Duodenal mucosa (tissue), 2 donors: ENCODE results near the gene GRIN2D.
"Not testable (repeated sequence)": the region's sequence is repeated elsewhere in the genome, so short reads cannot be mapped to it uniquely, and the experiment has no call there.

Experiments
- H3K27ac ChIP-seq: one replicate; pipeline ENCODE4 v1.7.0; 2013; ENCODE audit warnings: low read depth, low read length
- H3K27me3 ChIP-seq, 2 donors: one replicate each; pipeline ENCODE4 v1.7.0; 2013; ENCODE audit warnings: low read length in 2 of 2, control low read depth in 1 of 2; ENCODE audit not compliant: insufficient read depth in 2 of 2, control insufficient read depth in 1 of 2
- H3K36me3 ChIP-seq, 2 donors: one replicate each; pipeline ENCODE4 v1.7.0; 2013; ENCODE audit warnings: low read length in 2 of 2, control low read depth in 1 of 2; ENCODE audit not compliant: insufficient read depth in 2 of 2, control insufficient read depth in 1 of 2
- H3K4me1 ChIP-seq, 2 donors: one replicate each; pipeline ENCODE4 v1.7.0; 2013; ENCODE audit warnings: low read length in 2 of 2, control low read depth in 1 of 2; ENCODE audit not compliant: insufficient read depth in 2 of 2, control insufficient read depth in 1 of 2
- H3K4me3 ChIP-seq, 2 donors: one replicate each; pipeline ENCODE4 v1.7.0; 2013; ENCODE audit warnings: low read length in 2 of 2, low read depth in 1 of 2
- H3K9ac ChIP-seq, 2 donors: one replicate each; pipeline ENCODE4 v1.7.0; 2013; ENCODE audit warnings: low read length in 2 of 2, low read depth in 1 of 2
- H3K9me3 ChIP-seq, 2 donors: one replicate each; pipeline ENCODE4 v1.7.0; 2013; ENCODE audit warnings: low read length in 2 of 2, control low read depth in 1 of 2; ENCODE audit not compliant: control insufficient read depth in 1 of 2

Gene GRIN2D

GRCh38 chr19:48370955-48371354 is 22.5 kb upstream of the GRIN2D start:
- H3K36me3 ChIP-seq: no peaks in the 10 kb centered on the region
- no peak overlapping the region for H3K9ac ChIP-seq
- H3K9me3 ChIP-seq: no peaks in the 10 kb centered on the region
- H3K27me3 ChIP-seq: no peaks in the 10 kb centered on the region
- no peak overlapping the region for H3K27ac ChIP-seq
- no peak overlapping the region for H3K4me3 ChIP-seq
- peaks cover 20 to 21% of the 10 kb centered on the region in 2 donors for H3K4me1 ChIP-seq

GRCh38 chr19:48371367-48371766 is 22.1 kb upstream of the GRIN2D start:
- H3K4me1 ChIP-seq: peaks cover 20 to 21% of the 10 kb centered on the region in 2 donors
- H3K27ac ChIP-seq: no peak overlapping the region
- H3K9me3 ChIP-seq: no peaks in the 10 kb centered on the region
- no peak overlapping the region for H3K9ac ChIP-seq
- no peaks in the 10 kb centered on the region for H3K27me3 ChIP-seq
- no peak overlapping the region for H3K4me3 ChIP-seq
- no peaks in the 10 kb centered on the region for H3K36me3 ChIP-seq

GRCh38 chr19:48371771-48372170 is 21.7 kb upstream of the GRIN2D start:
- peaks cover 20 to 21% of the 10 kb centered on the region in 2 donors for H3K4me1 ChIP-seq
- H3K36me3 ChIP-seq, H3K4me3 ChIP-seq, H3K9me3 ChIP-seq, H3K27ac ChIP-seq, H3K27me3 ChIP-seq, H3K9ac ChIP-seq: not testable (repeated sequence)

GRCh38 chr19:48372904-48373303 is 20.6 kb upstream of the GRIN2D start:
- Histone ChIP-seq H3K9me3 (no peaks in the 10 kb centered on the region), H3K4me1 (peaks cover 14% of the 10 kb centered on the region in 2 donors), H3K36me3 (no peaks in the 10 kb centered on the region), H3K4me3 (no peak overlapping the region), H3K9ac (no peak overlapping the region), H3K27me3 (no peaks in the 10 kb centered on the region), H3K27ac (no peak overlapping the region)

GRCh38 chr19:48373567-48373966 is 19.9 kb upstream of the GRIN2D start:
- Histone ChIP-seq H3K9me3 (no peaks in the 10 kb centered on the region), H3K4me3 (no peak overlapping the region), H3K27me3 (no peaks in the 10 kb centered on the region), H3K9ac (no peak overlapping the region), H3K27ac (no peak overlapping the region), H3K36me3 (no peaks in the 10 kb centered on the region), H3K4me1 (peaks cover 7% of the 10 kb centered on the region in 2 donors)

- no peaks in the 10 kb centered on the region for H3K27me3 ChIP-seq
- H3K27ac ChIP-seq: no peak overlapping the region
- peaks cover 2 to 8% of the 10 kb centered on the region in 2 donors for H3K36me3 ChIP-seq
- H3K4me3 ChIP-seq: no peak overlapping the region
- no peak overlapping the region for H3K9ac ChIP-seq
- H3K4me1 ChIP-seq: peaks cover 0 to 3% of the 10 kb centered on the region in 2 donors
- H3K9me3 ChIP-seq: no peaks in the 10 kb centered on the region
Observed at GRCh38 chr19:48378194-48378570, 15.3 kb upstream of the GRIN2D start.

GRCh38 chr19:48379058-48379457 is 14.4 kb upstream of the GRIN2D start:
- Histone ChIP-seq H3K4me3 (no peak overlapping the region), H3K36me3 (peaks cover 8 to 17% of the 10 kb centered on the region in 2 donors), H3K27ac (no peak overlapping the region), H3K4me1 (peaks cover 0 to 3% of the 10 kb centered on the region in 2 donors), H3K9ac (no peak overlapping the region), H3K27me3 (no peaks in the 10 kb centered on the region), H3K9me3 (no peaks in the 10 kb centered on the region)

DNA sequence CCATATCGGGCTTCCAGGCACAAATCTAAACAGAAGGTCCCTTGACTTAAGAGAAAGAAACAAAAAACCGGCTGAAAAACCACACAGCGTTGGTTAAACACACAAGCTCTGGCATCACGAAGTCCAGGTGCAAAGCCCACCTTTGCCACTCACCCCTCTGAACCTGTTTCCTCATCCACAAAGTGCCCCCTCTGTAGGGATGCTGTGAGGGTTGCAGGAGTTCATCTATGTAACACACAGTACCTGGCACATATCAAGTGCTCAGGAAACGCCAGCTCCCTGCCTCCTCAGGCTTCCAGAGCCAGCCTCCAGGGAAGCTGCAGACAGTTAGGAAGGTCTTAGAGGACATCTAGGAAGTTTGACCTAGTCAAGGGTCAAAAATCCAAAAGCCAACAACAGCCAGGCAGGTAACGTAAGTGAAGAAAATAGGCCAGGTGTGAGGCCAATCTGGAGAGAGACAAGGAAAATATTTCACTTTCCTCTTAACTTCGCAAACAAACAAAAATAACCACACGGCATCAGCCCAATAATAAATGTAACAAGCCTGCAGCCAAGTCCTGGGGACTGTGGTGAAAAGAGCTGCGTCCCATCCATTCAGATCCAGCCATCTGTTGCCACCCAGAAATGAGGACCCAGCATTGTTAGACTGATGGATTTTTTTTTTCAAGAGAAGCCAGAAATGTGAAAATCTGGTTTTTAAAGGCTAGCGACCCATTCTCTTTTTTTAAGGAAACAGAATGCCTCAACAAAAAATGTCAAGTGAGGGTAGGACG is 12.1 kb upstream of the GRIN2D start:
- no peaks in the 10 kb centered on the region for H3K27me3 ChIP-seq
- peaks cover 0 to 3% of the 10 kb centered on the region in 2 donors for H3K4me1 ChIP-seq
- no peak overlapping the region for H3K27ac ChIP-seq
- H3K9ac ChIP-seq: no peak overlapping the region
- no peak overlapping the region for H3K4me3 ChIP-seq
- peaks cover 17 to 35% of the 10 kb centered on the region in 2 donors for H3K36me3 ChIP-seq
- no peaks in the 10 kb centered on the region for H3K9me3 ChIP-seq

- H3K4me1 ChIP-seq: peaks cover 0 to 3% of the 10 kb centered on the region in 2 donors
- no peak overlapping the region for H3K27ac ChIP-seq
- no peaks in the 10 kb centered on the region for H3K9me3 ChIP-seq
- H3K27me3 ChIP-seq: no peaks in the 10 kb centered on the region
- H3K9ac ChIP-seq: no peak overlapping the region
- no peak overlapping the region for H3K4me3 ChIP-seq
- H3K36me3 ChIP-seq: peaks cover 21 to 39% of the 10 kb centered on the region in 2 donors
Observed at GRCh38 chr19:48382286-48382685, 11.2 kb upstream of the GRIN2D start.

- peaks cover 26 to 54% of the 10 kb centered on the region in 2 donors for H3K36me3 ChIP-seq
- no peak overlapping the region for H3K9ac ChIP-seq
- no peaks in the 10 kb centered on the region for H3K4me1 ChIP-seq
- no peak overlapping the region for H3K4me3 ChIP-seq
- H3K27me3 ChIP-seq: no peaks in the 10 kb centered on the region
- no peak overlapping the region for H3K27ac ChIP-seq
- H3K9me3 ChIP-seq: no peaks in the 10 kb centered on the region
Observed at GRCh38 chr19:48385461-48386087, 7.9 kb upstream of the GRIN2D start.
